GM19328 (cell line): ENCODE data around the gene FHIT.
"Not testable (repeated sequence)": the region's sequence is repeated elsewhere in the genome, so short reads cannot be mapped to it uniquely, and the experiment has no call there.

ENCODE experiments used
- ATAC-seq: cut with Tn5 transposase; IDR thresholded peaks from one replicate; pipeline ENCODE4 v1.9.1; 2021; ENCODE audit warnings: mild to moderate bottlenecking, moderate library complexity; ENCODE audit not compliant: unreplicated experiment

FHIT gene

DNA sequence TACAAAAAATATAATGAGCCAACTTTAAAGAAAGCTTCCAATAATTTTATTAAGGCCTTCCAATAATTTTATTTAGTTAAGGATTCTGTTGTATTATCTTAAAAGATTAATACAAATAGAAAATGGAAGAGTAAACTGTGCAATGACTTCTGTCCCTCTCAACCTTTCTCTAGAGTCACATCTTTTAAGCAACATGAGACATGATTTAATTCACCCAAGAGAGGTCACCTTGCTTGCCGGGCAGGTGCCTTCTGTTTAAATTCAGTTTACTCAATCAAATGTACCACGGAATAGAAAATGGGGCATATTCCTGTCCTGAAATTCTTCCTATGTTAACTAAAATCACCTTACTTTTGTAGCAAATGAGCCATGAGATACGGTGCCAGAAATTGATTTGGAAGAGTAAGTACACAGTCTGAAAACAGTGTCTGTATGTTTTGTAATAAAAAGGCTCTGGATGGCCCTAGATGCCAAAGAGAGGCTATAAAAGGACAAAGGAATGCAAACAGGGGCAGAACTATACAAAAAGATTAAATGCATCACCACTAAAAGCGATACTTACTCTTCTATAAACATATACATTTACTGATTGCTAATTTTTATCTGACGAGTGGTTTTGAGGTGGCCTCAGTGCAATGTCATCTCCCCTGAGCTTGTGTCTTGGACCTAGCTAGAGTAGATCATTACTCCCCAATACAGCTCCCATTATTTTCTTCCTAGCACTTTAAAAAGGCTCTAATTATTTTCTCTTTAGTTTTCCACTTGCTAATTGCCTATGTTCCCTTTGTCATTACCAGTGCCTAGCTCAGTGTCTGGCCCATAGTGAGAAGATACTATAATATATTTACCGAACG lies 134.0 kb downstream of the FHIT start:
- ATAC-seq, result no peak

- ATAC-seq, result no peak
These were observed 136.8 kb downstream of the FHIT start for GRCh38 chr3:61114316-61114953.

DNA sequence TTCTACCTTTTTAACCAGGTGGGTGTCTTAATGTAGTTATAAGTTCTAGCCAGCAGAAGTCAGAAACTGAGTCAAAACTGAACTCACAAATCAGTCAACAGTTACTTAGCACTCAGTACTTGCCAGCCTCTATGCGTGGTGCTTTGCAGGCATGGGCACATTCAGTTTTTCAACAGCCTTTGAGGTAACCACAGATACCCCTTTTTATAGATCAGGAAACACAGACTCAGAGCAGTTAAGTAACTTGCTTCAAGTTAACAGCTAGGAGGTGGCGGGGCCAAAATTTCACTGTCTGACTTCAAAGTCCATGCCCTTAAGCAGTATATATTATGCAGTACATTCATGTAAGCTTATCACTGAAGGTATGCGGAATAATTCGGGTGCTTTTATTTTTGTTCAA lies 139.4 kb downstream of the FHIT start:
- ATAC-seq, result no peak

DNA sequence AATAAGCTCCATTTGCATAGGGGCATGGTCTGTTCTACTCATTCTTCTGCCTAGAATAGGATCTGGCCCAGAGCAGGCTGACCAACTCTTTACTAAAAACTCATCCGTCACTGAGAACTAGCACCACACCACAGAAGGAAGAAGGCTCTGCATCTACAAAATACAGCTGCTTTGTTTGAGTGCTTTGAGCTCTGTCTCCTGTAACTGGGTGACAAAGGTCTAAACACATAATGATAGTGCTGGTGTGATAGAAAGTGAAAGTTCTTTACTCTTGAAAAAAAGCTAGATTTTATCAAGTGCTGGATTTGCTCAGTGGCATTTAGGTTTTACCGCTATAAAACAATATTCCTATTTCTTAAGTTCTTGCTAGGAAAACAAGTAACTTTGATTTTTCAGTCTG lies 140.7 kb downstream of the FHIT start:
- ATAC-seq, result no peak

DNA sequence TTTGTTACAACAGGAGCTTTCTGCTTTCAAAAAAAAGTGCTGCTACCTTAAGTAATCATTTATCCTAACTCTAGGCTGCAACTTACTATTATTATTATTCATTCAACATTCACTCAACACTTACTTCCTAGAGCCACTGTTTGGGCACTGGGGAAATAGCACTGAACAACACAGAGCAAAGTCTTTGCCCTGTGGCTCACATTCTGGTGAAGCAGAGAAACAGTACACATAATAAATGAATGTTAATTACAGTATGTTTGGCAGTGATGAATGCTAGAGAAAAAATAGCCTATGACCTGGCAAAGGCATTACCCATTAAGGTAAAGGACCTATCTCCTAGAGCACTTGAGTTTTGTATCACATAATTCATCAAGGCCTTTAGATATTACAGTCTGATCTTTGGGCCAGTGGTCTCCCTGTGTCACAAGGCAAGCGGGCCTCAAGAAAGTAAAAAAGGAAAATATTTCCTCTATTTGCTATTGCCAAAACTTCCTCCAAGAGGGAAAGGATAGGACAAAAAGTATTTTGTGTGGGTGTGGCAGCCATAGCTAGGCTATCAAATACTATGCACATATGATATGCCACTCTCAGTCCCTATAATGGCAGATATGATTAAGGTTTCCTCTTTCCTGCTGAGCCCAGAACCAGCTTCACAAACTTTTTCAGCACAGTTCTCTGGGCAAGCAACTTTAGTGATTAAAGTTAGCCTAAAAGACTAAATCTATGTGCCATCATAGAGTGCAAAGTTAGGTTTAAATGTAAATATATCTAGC lies 142.8 kb downstream of the FHIT start:
- no peak for ATAC-seq

- ATAC-seq, result no peak
These were observed 156.6 kb downstream of the FHIT start for GRCh38 chr3:61094608-61095007.

DNA sequence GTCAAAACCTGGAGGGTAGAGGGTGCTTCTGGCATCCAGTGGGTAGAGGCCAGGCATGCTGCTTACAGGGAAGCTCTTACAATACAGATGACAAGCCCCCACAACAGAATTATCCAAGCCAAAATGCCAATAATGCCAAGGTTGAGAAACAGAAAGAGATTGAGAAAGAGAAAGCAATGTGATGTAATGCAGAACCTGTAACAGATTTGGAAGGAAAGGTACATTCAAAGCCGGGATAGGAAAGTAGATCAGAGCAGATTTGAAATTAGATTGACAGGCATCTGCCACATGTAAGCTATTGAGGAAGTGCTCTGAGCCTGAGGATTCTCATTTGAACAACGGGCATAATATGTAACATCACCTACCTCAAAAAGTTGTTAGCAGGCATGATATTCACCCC lies 157.9 kb downstream of the FHIT start:
- no peak for ATAC-seq

DNA sequence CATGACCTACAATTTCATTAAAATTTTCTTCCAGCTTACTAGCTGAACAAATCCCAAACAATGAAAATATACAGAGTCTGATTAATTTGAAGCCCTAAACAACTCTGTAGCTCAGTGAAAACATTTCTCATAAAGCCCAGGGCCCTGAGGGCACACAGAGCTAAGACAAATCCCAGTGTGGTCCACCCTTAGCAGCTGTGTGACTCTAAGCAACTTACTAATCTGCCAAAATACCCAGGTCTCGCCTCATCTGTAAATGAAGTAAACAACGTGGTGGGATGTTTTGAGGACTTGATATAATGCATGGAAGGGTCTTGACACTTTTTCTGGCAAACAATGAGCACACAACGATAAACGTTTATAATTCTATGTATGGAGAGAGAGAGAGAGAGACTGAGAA lies 158.4 kb downstream of the FHIT start:
- ATAC-seq, result no peak

- ATAC-seq, result no peak
These were observed 160.7 kb downstream of the FHIT start for GRCh38 chr3:61090389-61091169.

DNA sequence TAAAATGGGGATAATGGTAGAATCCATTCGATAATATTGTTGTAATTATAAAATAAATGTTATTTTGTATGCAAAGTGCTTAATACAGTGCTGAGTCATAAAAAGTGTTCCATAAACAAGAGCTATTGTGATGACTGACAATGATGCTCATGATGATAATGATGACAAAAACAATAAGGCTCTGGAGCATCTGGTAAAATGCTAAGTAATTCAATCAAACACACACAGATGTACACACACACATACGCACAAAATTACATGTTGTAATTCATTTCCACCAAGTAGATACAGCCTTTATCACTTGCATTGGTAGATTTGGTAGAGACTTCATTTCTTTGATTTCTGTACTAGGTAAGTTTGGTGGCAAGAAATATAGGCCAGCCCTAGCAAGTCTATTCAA lies 163.8 kb downstream of the FHIT start:
- ATAC-seq, result no peak

GRCh38 chr3:61081554-61081953 lies 169.7 kb downstream of the FHIT start:
- no peak for ATAC-seq

DNA sequence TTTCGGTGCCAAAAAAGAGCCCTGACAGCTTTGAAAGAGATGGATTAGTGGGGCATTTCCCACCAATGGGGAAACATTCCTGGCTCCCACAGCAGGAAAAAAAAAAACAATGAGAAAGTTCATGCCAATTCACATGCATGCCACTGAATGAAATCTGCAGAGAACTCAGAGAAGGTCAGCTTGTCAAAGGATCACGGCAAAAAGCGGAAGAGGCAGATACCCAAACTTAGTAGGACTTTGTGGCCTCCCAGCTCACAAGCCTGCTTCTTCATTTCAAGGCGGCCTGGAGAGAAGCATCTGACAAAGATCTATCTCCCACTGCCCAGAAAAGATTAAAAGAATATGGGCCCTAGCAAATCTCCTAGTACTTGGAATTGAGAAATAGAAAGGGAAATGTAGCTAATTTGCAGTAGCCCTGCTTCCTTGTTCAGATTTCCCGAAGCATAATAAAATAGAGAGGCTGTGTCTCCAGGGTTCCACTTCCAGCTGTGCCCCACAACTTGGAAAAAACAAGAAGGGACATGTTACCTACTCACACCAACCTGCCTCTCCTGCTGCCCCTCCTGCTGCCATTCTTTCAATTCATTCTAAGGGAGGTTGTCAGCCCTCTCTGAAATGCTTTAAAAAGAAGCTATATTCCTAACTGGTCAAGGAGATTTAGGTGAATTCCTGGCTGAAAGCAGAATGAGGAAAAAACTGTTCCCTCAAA lies 170.4 kb downstream of the FHIT start:
- ATAC-seq, result no peak

DNA sequence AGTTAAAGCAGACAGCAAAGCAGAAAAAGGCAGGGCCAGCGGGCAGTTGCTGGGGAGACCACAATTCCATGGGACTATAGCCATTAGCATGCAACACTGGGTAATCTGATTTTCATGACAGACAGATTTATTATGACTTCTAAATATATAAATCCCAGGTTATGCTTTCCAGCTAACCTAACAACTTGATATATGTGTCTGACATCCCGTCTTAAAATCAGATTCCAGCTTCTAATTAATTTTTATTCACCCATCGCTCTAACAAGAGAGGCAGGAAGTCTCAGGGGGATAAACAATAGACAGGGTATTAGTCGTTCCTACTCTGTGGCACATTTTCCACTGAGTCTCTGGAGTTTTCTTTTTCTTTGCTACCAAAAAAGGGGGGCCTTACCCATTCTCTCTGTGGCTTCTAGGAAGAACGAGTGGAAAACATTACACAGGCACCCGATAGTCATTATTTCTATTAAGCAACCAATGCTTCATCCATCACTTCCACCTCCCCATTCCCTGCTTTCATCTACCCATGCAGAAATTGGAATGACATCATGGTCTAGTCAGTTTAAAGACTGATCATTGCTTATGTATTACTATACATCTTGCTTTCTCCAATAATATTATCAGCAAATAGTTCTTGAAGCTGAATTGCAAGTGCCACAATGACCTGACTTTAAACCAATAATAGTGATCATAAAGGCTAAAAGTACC lies 173.1 kb downstream of the FHIT start:
- ATAC-seq, result no peak

GRCh38 chr3:61077551-61077950 lies 173.7 kb downstream of the FHIT start:
- no peak for ATAC-seq

DNA sequence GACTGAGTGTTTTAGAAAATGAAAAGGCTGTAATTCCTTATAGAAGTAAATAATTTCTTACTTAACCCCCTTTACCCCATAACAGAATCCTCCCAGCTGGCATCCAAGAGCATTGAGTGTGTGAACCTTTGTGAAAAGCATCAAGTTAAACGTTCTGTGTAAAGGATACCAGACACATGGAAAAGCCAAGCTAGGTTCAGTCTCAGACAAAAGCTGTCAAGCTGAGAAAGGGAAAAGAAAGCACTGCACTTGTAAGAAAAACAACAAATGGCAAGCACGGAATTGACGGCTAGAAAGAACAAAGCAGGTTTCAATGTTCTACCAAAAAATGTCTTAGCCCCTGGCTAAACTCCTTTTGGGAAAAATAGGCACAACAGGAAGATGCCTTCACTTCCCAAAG lies 176.5 kb downstream of the FHIT start:
- no peak for ATAC-seq

- ATAC-seq, result no peak
These were observed 177.6 kb downstream of the FHIT start for GRCh38 chr3:61073566-61074165.

DNA sequence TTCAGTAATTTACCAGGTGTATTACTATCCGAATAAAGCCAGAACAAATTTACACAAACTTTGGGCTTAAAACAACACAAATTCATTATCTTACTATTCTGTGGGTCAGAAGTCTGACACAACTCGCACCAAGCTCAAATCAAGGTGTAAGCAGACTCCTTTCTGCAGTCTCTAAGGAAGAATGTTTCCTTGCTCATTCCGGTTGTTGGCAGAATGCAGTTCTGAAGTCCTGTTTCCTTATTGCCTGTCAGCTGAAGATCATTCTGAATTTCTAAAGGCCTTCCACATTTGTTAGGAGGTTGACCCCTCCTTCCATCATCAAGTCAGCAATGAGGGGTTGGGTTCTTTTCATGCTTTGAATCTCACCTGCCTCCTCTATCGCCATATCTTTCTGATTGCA lies 183.2 kb downstream of the FHIT start:
- ATAC-seq, result no peak

GRCh38 chr3:61066800-61067199 lies 184.5 kb downstream of the FHIT start:
- ATAC-seq, result no peak

- not testable (repeated sequence) for ATAC-seq
These were observed 185.0 kb downstream of the FHIT start for GRCh38 chr3:61066222-61066621.
